Skeletal muscle tissue (tissue), 4 donors: ENCODE measurements around the gene TUBGCP2. TPM values are rescaled to one million over a fixed set of nuclear protein-coding genes. Genes with fewer than 3 reads are reported as not detected.
"Not testable (repeated sequence)": the region's sequence is repeated elsewhere in the genome, so short reads cannot be mapped to it uniquely, and the experiment has no call there.

ENCODE experiments used
- H3K27ac ChIP-seq: one replicate; pipeline ENCODE4 v1.7.0; 2013; ENCODE audit warnings: mild to moderate bottlenecking, low read depth, low read length, inconsistent platforms
- H3K27me3 ChIP-seq, 3 donors: one replicate each; pipeline ENCODE4 v1.7.0; 2013; ENCODE audit warnings: low read length in 3 of 3; ENCODE audit not compliant: control insufficient read depth in 3 of 3, insufficient read depth in 3 of 3
- H3K36me3 ChIP-seq, 3 donors: one replicate each; pipeline ENCODE4 v1.7.0; 2013; ENCODE audit warnings: low read length in 3 of 3; ENCODE audit not compliant: control insufficient read depth in 3 of 3, insufficient read depth in 3 of 3
- H3K4me1 ChIP-seq, 3 donors: one replicate each; pipeline ENCODE4 v1.7.0; 2013; ENCODE audit warnings: low read length in 3 of 3, mild to moderate bottlenecking in 3 of 3; ENCODE audit not compliant: control insufficient read depth in 3 of 3, insufficient read depth in 3 of 3
- H3K4me3 ChIP-seq, 3 donors: one replicate each; pipeline ENCODE4 v1.7.0; 2013; ENCODE audit warnings: low read length in 3 of 3
- H3K9ac ChIP-seq, 3 donors: one replicate each; pipeline ENCODE4 v1.7.0; 2013; ENCODE audit warnings: low read length in 3 of 3, mild to moderate bottlenecking in 3 of 3, moderate library complexity in 2 of 3, low read depth in 1 of 3
- H3K9me3 ChIP-seq, 3 donors: one replicate each; pipeline ENCODE4 v1.7.0; 2013; ENCODE audit warnings: low read length in 3 of 3; ENCODE audit not compliant: control insufficient read depth in 3 of 3
- total RNA-seq: library from RNA; depleted of rRNA; stranded (reverse); fragments of >200 nt; gene quantifications from one replicate; pipeline ENCODE4 v1.2.3, GENCODE V29; 2014
- donor health status: Osteomylitis.

Gene TUBGCP2
- total RNA-seq, 1 donor from 2014 or later = 39.7 TPM

GRCh38 chr10:133236401-133237240 is 72.1 kb downstream of the TUBGCP2 start:
- Histone ChIP-seq H3K9me3 (no peaks in the 10 kb centered on the region), H3K4me3 (peak overlapping the region in 1 of 3 donors; percentile 29), H3K27ac (no peak overlapping the region), H3K27me3 (peaks cover 59 to 77% (median 66%) of the 10 kb centered on the region in 3 donors), H3K4me1 (peaks cover 0 to 4% (median 0%) of the 10 kb centered on the region in 3 donors), H3K36me3 (no peaks in the 10 kb centered on the region), H3K9ac (no peak overlapping the region)

- Histone ChIP-seq H3K9me3 (no peaks in the 10 kb centered on the region), H3K4me3 (no peak overlapping the region), H3K27ac (no peak overlapping the region), H3K9ac (no peak overlapping the region), H3K36me3 (no peaks in the 10 kb centered on the region), H3K4me1 (peaks cover 0 to 4% (median 0%) of the 10 kb centered on the region in 3 donors), H3K27me3 (peaks cover 58 to 77% (median 64%) of the 10 kb centered on the region in 3 donors)
These were observed 72.7 kb downstream of the TUBGCP2 start for GRCh38 chr10:133235932-133236331.

DNA sequence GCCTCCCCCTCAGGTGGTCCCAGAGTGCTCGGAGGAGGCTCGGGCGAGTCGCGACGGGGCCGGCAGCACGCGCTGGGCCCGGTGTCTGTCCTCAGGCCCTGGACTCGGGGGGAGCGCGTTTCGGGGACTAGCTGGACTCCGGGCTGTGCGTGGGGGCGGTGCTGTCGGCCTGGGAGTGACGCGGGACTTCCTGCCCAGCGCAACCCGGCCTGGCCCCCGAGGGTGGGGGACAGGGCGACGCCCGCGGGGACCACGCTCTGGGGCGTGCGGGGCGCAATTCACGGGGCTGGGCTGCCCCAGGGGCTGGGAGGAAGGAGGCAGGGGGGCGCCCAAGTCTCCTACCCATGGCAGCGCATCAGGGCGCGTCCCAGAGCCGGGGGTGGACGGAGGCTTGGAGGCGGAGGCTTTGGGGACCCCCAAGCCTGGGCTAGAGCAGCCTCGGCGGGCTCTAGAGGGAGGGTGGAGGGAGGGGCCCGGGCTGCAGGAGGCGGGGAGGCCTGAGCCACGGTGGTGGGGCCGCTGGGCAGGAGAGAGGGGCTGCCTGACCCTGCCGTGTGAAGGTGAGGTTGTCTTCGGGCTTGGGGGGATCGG is 73.3 kb downstream of the TUBGCP2 start:
- Histone ChIP-seq H3K9ac (no peak overlapping the region), H3K27me3 (peaks cover 56 to 77% (median 66%) of the 10 kb centered on the region in 3 donors), H3K9me3 (no peaks in the 10 kb centered on the region), H3K4me3 (no peak overlapping the region), H3K36me3 (no peaks in the 10 kb centered on the region), H3K27ac (no peak overlapping the region), H3K4me1 (peaks cover 0 to 4% (median 0%) of the 10 kb centered on the region in 3 donors)

DNA sequence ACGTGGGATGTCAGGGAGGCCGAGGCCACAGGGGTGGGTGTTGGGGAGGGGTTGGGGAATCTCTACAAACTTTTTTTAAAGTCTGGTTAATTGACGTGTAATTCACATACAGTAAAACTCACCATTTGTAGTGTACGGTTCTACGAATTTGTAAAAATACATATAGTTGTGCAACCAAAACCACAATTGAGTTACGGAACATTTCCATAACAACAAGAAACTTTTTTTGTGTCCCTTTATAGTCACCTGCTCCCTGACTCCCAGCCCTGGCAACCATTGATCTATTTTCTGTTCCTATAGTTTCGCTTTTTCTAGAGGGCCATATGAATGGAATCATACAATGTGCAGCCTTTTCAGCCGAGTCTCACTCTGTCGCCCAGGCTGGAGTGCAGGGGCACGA is 73.9 kb downstream of the TUBGCP2 start:
- H3K4me3 ChIP-seq, H3K36me3 ChIP-seq, H3K9ac ChIP-seq, H3K4me1 ChIP-seq, H3K27ac ChIP-seq, H3K9me3 ChIP-seq: not testable (repeated sequence)
- H3K27me3 ChIP-seq = peaks cover 56 to 73% (median 64%) of the 10 kb centered on the region in 3 donors

GRCh38 chr10:133231946-133232574 is 76.6 kb downstream of the TUBGCP2 start:
- no peaks in the 10 kb centered on the region for H3K36me3 ChIP-seq
- no peaks in the 10 kb centered on the region for H3K9me3 ChIP-seq
- H3K27me3 ChIP-seq = peaks cover 53 to 68% (median 58%) of the 10 kb centered on the region in 3 donors
- H3K4me1 ChIP-seq = peaks cover 0 to 4% (median 0%) of the 10 kb centered on the region in 3 donors
- H3K9ac ChIP-seq = no peak overlapping the region
- H3K27ac ChIP-seq = no peak overlapping the region
- H3K4me3 ChIP-seq = no peak overlapping the region

DNA sequence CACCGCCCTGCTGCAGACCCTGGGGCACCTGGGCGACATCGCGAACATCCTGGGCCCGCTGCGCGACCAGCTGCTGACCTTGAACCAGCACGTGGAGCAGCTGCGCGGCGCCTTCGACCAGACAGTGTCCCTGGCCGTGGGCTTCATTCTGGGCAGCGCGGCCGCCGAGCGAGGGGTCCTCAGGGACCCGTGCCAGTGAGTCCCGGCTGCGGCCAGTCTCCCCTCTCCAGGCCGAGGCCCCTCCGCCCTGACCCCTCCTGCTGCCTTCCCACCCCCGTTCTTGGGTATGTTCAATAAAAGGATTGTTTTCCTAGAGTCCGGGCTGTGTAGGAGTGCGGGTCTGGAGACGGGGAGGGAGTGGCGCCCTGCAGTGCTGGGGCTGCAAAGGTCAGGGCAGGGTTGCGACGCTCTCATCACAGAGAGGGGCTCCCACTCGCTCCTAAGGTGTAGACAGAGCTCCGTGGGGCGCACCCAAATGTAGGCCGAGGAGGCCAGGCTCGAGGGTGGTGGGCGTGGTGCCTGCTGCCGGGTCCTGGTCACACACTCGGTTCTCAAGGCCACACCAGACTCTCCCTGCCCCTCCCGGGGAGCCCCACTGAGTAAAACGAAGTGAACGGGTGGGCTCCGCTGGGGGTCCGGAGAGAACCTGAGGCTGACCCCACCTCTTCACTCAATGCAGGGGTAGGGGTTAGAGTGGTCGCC is 77.3 kb downstream of the TUBGCP2 start:
- Histone ChIP-seq H3K4me1 (no peaks in the 10 kb centered on the region), H3K4me3 (no peak overlapping the region), H3K9ac (no peak overlapping the region), H3K27me3 (peaks cover 55 to 68% (median 60%) of the 10 kb centered on the region in 3 donors), H3K27ac (no peak overlapping the region), H3K36me3 (no peaks in the 10 kb centered on the region), H3K9me3 (no peaks in the 10 kb centered on the region)

DNA sequence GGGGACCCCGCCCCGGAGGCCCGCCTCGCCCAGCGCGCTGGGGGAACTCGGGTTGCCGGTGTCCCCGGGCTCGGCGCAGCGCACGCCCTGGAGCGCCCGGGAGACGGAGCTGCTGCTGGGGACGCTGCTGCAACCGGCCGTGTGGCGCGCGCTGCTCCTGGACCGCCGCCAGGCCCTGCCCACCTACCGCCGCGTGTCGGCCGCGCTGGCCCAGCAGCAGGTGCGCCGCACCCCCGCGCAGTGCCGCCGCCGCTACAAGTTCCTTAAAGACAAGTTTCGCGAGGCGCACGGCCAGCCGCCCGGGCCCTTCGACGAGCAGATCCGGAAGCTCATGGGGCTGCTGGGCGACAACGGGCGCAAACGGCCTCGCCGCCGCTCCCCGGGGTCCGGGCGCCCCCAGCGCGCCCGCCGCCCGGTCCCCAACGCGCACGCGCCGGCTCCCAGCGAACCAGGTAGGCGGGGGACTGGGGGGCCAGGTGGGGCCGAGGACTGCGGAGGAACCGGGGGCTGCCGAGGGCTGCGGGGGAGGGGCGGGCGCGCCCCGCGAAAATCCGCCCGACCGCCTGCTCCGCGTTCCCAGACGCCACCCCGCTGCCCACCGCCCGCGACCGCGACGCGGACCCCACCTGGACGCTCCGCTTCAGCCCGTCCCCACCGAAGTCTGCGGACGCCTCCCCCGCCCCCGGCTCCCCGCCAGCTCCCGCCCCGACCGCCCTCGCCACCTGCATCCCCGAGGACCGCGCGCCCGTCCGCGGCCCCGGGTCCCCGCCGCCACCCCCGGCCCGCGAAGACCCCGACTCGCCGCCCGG is 78.1 kb downstream of the TUBGCP2 start:
- H3K27ac ChIP-seq = no peak overlapping the region
- H3K9me3 ChIP-seq = no peaks in the 10 kb centered on the region
- peaks cover 59 to 70% (median 68%) of the 10 kb centered on the region in 3 donors for H3K27me3 ChIP-seq
- no peaks in the 10 kb centered on the region for H3K36me3 ChIP-seq
- H3K4me3 ChIP-seq = no peak overlapping the region
- no peaks in the 10 kb centered on the region for H3K4me1 ChIP-seq
- H3K9ac ChIP-seq = no peak overlapping the region

DNA sequence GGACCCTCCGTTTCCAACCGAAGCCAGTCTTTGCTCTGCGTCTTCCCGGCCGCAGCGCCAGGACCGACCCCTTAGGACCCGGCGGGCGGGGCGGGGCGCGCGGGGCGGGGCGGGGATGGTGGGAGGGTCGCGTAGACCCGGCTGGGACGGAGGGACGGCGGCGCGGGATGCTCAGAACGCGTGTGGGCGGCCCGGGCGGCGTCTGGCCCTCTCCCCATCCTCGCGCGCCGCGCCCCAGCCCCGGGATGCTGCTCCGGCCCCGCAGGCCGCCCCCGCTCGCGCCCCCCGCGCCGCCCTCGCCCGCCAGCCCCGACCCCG is 78.7 kb downstream of the TUBGCP2 start, which contains the start of gene UTF1:
Gene UTF1 (plus strand): TSS at position 174 of the 318 bp plus-strand sequence. CDS start 72 bp downstream, at position 246.
- Histone ChIP-seq H3K9me3 (no peaks in the 10 kb centered on the region), H3K36me3 (no peaks in the 10 kb centered on the region), H3K27ac (no peak within 1 kb of the TSS), H3K27me3 (peaks cover 62 to 71% (median 65%) of the 10 kb centered on the region in 3 donors), H3K4me1 (no peaks in the 10 kb centered on the region), H3K4me3 (no peak within 1 kb of the TSS), H3K9ac (no peak within 1 kb of the TSS)
